Measurements from ENCODE around the gene ZMYM2. TPM values are rescaled to one million over a fixed set of nuclear protein-coding genes. Genes with fewer than 3 reads are reported as not detected.

ZMYM2 gene
- total RNA-seq, 1 experiment from 2014 or later, result 159 TPM

DNA sequence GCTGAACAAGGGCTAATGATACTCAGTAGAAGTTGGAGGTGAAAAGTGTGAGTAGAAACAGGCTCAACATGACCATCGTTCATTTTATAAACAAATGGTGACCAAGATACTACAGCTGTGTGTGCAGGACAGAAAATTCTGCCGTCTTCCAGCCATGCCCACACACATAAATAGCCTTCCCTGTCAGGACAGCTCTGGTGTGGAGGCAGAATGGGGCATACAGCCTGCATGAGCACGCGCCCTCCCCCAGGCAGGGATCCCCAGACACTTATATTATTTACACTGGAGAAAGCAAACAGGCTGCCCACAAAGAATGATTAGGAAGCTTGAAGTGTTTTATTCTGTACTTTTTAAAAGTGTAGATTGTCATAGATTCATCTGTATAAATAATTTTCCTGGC lies 182.0 kb downstream of the ZMYM2 start:
- TF ChIP-seq ATF6 (CRISPR knock-in tag; IDR thresholded peaks at IDR 0.05) (no peak), GRHL2 (CRISPR knock-in tag; IDR thresholded peaks at IDR 0.05; ENCODE audit: insufficient replicate concordance, severe bottlenecking) (no peak), MXD4 (CRISPR knock-in tag; IDR thresholded peaks at IDR 0.05; ENCODE audit: borderline replicate concordance) (no peak), GTF2I (CRISPR knock-in tag; conservative IDR thresholded peaks at IDR 0.05) (no peak), ZNF263 (CRISPR knock-in tag; IDR thresholded peaks at IDR 0.05; ENCODE audit: low read depth) (no peak), FOXK1 (CRISPR knock-in tag; IDR thresholded peaks at IDR 0.05) (no peak), JUN (CRISPR knock-in tag; IDR thresholded peaks at IDR 0.05) (no peak), SMAD4 (CRISPR knock-in tag; IDR thresholded peaks at IDR 0.05) (no peak), TEAD4 (CRISPR knock-in tag; IDR thresholded peaks at IDR 0.05) (no peak), USF1 (CRISPR knock-in tag; IDR thresholded peaks at IDR 0.05) (no peak)
- TF ChIP-seq, protein P1, sequence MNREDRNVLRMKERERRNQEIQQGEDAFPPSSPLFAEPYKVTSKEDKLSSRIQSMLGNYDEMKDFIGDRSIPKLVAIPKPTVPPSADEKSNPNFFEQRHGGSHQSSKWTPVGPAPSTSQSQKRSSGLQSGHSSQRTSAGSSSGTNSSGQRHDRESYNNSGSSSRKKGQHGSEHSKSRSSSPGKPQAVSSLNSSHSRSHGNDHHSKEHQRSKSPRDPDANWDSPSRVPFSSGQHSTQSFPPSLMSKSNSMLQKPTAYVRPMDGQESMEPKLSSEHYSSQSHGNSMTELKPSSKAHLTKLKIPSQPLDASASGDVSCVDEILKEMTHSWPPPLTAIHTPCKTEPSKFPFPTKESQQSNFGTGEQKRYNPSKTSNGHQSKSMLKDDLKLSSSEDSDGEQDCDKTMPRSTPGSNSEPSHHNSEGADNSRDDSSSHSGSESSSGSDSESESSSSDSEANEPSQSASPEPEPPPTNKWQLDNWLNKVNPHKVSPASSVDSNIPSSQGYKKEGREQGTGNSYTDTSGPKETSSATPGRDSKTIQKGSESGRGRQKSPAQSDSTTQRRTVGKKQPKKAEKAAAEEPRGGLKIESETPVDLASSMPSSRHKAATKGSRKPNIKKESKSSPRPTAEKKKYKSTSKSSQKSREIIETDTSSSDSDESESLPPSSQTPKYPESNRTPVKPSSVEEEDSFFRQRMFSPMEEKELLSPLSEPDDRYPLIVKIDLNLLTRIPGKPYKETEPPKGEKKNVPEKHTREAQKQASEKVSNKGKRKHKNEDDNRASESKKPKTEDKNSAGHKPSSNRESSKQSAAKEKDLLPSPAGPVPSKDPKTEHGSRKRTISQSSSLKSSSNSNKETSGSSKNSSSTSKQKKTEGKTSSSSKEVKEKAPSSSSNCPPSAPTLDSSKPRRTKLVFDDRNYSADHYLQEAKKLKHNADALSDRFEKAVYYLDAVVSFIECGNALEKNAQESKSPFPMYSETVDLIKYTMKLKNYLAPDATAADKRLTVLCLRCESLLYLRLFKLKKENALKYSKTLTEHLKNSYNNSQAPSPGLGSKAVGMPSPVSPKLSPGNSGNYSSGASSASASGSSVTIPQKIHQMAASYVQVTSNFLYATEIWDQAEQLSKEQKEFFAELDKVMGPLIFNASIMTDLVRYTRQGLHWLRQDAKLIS (CRISPR knock-in tag; IDR thresholded peaks at IDR 0.05; ENCODE audit: borderline replicate concordance), result no peak
- TF ChIP-seq, protein P2, sequence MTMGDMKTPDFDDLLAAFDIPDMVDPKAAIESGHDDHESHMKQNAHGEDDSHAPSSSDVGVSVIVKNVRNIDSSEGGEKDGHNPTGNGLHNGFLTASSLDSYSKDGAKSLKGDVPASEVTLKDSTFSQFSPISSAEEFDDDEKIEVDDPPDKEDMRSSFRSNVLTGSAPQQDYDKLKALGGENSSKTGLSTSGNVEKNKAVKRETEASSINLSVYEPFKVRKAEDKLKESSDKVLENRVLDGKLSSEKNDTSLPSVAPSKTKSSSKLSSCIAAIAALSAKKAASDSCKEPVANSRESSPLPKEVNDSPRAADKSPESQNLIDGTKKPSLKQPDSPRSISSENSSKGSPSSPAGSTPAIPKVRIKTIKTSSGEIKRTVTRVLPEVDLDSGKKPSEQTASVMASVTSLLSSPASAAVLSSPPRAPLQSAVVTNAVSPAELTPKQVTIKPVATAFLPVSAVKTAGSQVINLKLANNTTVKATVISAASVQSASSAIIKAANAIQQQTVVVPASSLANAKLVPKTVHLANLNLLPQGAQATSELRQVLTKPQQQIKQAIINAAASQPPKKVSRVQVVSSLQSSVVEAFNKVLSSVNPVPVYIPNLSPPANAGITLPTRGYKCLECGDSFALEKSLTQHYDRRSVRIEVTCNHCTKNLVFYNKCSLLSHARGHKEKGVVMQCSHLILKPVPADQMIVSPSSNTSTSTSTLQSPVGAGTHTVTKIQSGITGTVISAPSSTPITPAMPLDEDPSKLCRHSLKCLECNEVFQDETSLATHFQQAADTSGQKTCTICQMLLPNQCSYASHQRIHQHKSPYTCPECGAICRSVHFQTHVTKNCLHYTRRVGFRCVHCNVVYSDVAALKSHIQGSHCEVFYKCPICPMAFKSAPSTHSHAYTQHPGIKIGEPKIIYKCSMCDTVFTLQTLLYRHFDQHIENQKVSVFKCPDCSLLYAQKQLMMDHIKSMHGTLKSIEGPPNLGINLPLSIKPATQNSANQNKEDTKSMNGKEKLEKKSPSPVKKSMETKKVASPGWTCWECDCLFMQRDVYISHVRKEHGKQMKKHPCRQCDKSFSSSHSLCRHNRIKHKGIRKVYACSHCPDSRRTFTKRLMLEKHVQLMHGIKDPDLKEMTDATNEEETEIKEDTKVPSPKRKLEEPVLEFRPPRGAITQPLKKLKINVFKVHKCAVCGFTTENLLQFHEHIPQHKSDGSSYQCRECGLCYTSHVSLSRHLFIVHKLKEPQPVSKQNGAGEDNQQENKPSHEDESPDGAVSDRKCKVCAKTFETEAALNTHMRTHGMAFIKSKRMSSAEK (CRISPR knock-in tag; IDR thresholded peaks at IDR 0.05; ENCODE audit: borderline replicate concordance), result no peak
- no peaks in the 10 kb centered on the region for H3K9me3 Mint-ChIP-seq
- ATAC-seq, result no peak
- H3K4me3 Mint-ChIP-seq, result no peak overlapping the region
- POLR2A ChIA-PET, result no interaction called here
- H3K36me3 Mint-ChIP-seq, result no peaks in the 10 kb centered on the region
- DNase-seq (ENCODE audit: low spot score), result no peak
- CTCF ChIA-PET, result no interaction called here
- H3K4me1 Mint-ChIP-seq, result peaks cover 7% of the 10 kb centered on the region
- no peak overlapping the region for H3K27ac Mint-ChIP-seq
- H3K27me3 Mint-ChIP-seq (ENCODE audit: low read depth), result peaks cover 30% of the 10 kb centered on the region

Other genes starting within 250 kb of the ZMYM2 start
- 67.5 to 101 TPM (median 99.2 TPM) in 3 replicates for gene PSPC1, start 175.8 kb upstream of the ZMYM2 start, total RNA-seq (2021)
- 10.1 to 10.7 TPM (median 10.3 TPM) in 3 replicates for gene ZMYM5, start 95.1 kb upstream of the ZMYM2 start, total RNA-seq (2021)
- 0.48 to 0.85 TPM (median 0.82 TPM) in 3 replicates for gene GJA3, start 202.3 kb downstream of the ZMYM2 start, total RNA-seq (2021)
- 0.11 TPM in 2 of 3 replicates, not detected in the other for gene GJB2, start 234.2 kb downstream of the ZMYM2 start, total RNA-seq (2021)